GM18498 (cell line): ENCODE data around the gene PCDHGA7.
"Not testable (repeated sequence)": the region's sequence is repeated elsewhere in the genome, so short reads cannot be mapped to it uniquely, and the experiment has no call there.

Source experiments
- ATAC-seq: cut with Tn5 transposase; IDR thresholded peaks from one replicate; pipeline ENCODE4 v1.9.1; 2021; ENCODE audit warnings: mild to moderate bottlenecking, moderate library complexity; ENCODE audit not compliant: unreplicated experiment

The PCDHGA7 gene

GRCh38 chr5:141382469-141383294 is at the start of gene PCDHGA7:
Gene PCDHGA7 (plus strand): TSS chr5:141382742. CDS start chr5:141382900, 158 bp downstream.
- ATAC-seq, result no peak

GRCh38 chr5:141338538-141339306 is 43.8 kb upstream of the PCDHGA7 start, which contains the start of gene PCDHGA2:
Gene PCDHGA2 (plus strand): TSS chr5:141338760.
- no peak for ATAC-seq

GRCh38 chr5:141340781-141341354 is 41.7 kb upstream of the PCDHGA7 start:
- not testable (repeated sequence) for ATAC-seq

DNA sequence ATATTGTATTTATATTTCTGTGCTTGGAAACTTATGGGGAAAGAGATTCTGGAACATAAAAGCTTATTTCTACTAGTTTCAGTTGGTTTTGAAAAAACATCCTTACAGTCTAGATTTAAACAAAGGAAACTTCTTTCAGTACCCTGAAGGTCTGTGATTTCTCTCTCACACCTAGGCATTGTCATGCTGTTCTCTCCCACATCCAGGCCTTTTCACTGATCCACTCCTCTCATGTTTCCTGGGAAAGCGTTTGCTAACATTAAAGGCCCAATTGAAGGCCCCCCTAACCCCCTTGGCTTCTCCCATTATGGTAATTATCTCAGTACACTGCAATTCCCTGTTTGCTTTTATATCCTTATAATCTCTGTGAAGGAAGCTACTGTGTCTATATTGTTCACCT is 39.8 kb upstream of the PCDHGA7 start:
- no peak for ATAC-seq

- ATAC-seq, result no peak
These were observed 39.1 kb upstream of the PCDHGA7 start, which contains the start of gene PCDHGA3 for GRCh38 chr5:141343242-141343952. Gene PCDHGA3 (plus strand): TSS chr5:141343829. CDS start chr5:141344034, 205 bp downstream.

DNA sequence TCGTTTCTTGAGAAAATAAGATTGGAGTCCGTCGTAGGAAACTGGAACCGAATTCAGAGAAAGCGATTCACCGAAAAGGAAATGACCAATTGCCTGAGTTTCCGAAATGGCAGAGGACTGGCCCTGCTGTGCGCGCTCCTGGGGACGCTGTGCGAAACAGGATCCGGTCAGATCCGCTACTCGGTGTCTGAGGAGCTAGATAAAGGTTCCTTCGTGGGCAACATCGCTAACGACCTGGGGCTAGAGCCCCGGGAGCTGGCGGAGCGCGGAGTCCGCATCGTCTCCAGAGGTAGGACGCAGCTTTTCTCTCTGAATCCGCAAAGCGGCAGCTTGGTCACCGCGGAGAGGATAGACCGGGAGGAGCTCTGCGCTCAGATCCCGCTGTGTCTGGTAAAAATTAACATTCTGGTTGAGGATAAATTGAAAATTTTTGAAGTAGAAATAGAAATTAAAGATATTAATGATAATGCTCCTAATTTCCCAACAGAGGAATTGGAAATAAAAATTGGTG is 38.5 kb upstream of the PCDHGA7 start:
- ATAC-seq, result no peak

DNA sequence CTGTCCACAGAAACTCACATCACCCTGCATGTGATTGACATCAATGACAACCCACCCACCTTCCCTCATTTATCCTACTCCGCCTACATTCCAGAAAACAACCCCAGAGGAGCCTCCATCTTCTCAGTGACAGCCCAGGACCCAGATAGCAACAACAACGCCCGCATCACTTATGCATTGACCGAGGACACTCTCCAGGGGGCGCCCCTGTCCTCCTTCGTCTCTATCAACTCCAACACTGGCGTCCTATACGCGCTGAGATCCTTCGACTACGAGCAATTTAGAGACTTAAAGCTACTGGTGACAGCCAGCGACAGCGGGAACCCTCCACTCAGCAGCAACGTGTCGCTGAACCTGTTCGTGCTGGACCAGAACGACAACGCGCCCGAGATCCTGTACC is 37.2 kb upstream of the PCDHGA7 start:
- ATAC-seq, result no peak

- ATAC-seq, result not testable (repeated sequence)
These were observed 36.5 kb upstream of the PCDHGA7 start for GRCh38 chr5:141346017-141346416.

GRCh38 chr5:141349917-141350619 is 32.5 kb upstream of the PCDHGA7 start, which contains the start of gene PCDHGB1:
Gene PCDHGB1 (plus strand): TSS chr5:141350099. CDS start chr5:141350261, 162 bp downstream.
- no peak for ATAC-seq

DNA sequence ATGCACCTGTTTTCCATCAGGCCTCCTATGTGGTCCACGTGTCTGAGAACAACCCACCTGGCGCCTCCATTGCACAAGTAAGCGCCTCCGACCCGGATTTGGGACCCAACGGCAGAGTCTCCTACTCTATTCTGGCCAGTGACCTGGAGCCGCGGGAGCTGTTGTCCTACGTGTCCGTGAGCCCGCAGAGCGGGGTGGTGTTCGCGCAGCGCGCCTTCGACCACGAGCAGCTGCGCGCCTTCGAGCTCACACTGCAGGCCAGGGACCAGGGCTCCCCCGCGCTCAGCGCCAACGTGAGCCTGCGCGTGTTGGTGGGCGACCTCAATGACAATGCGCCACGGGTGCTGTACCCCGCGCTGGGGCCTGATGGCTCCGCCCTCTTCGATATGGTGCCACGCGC is 31.0 kb upstream of the PCDHGA7 start:
- ATAC-seq, result no peak

DNA sequence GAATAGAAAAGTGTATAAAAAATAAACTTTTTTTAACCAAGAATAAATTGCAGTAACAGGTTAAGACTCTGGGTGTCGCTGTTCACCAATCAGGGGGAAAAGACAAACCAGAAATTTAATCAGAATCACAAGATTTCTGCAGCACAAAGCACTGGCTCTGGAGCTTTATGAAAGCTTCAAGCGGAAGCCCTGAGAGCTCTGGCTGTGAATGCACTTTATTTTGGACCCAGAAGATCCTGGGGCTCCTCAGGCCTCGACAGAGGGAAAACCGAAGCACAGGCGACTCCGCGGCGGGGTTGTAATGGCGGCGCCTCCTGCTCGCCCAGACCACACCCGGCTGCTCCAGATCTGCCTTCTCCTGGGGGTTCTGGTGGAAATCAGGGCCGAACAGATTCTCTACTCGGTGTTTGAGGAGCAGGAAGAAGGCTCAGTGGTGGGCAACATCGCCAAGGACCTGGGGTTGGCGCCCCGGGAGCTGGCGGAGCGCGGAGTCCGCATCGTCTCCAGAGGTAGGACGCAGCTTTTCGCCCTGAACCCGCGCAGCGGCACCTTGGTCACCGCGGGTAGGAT is 27.6 kb upstream of the PCDHGA7 start, which contains the start of gene PCDHGA4:
Gene PCDHGA4 (plus strand): TSS at position 122 of the 570 bp plus-strand sequence. CDS start 87 bp downstream, at position 209.
- ATAC-seq, result no peak

DNA sequence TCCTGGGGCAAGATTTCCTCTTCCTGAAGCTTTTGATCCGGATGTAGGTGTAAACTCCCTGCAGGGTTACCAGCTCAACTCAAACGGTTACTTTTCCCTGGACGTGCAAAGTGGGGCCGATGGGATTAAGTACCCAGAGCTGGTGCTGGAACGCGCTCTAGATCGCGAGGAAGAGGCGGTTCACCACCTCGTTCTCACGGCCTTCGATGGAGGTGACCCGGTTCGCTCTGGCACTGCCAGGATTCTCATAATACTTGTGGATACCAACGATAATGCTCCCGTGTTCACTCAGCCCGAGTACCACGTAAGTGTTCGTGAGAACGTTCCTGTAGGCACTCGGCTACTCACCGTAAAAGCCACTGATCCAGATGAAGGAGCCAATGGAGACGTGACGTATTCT is 26.9 kb upstream of the PCDHGA7 start:
- no peak for ATAC-seq

DNA sequence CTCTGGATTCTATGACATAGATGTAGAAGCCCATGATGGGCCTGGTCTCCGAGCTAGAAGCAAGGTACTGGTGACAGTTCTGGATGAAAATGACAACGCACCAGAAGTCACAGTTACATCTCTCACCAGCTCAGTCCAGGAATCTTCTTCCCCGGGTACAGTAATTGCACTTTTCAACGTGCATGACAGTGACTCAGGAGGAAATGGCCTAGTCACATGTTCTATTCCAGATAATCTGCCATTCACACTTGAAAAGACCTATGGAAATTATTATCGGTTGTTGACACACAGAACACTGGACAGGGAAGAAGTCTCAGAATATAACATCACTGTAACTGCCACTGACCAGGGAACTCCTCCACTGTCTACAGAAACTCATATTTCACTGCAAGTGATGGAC is 26.4 kb upstream of the PCDHGA7 start:
- ATAC-seq, result no peak

DNA sequence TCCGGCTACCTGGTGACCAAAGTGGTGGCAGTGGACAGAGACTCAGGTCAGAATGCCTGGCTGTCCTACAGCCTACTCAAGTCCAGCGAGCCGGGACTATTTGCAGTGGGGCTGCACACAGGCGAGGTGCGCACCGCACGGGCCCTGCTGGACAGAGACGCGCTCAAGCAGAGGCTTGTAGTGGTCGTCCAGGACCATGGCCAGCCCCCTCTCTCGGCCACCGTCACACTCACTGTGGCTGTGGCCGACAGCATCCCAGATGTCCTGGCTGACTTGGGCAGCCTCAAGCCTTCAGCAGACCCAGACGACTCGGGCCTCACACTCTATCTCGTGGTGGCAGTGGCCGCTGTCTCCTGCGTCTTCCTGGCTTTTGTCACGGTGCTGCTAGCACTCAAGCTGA is 25.6 kb upstream of the PCDHGA7 start:
- no peak for ATAC-seq

GRCh38 chr5:141359790-141360426 is 22.6 kb upstream of the PCDHGA7 start, which contains the start of gene PCDHGB2:
Gene PCDHGB2 (plus strand): TSS chr5:141359994. CDS start chr5:141360136, 142 bp downstream.
- peak; percentile 66 for ATAC-seq

DNA sequence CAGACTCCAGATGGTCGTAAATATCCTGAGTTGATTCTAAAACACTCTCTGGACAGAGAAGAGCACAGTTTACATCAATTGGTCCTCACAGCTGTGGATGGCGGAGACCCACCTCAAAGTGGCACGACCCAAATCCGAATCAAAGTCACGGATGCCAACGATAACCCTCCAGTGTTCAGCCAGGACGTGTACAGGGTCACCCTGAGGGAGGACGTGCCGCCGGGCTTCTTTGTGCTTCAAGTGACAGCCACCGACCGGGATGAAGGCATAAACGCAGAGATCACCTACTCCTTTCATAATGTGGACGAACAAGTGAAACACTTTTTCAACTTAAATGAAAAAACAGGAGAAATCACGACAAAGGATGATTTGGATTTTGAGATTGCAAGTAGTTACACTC is 21.9 kb upstream of the PCDHGA7 start:
- ATAC-seq, result no peak

GRCh38 chr5:141362719-141363118 is 19.8 kb upstream of the PCDHGA7 start:
- ATAC-seq, result no peak

DNA sequence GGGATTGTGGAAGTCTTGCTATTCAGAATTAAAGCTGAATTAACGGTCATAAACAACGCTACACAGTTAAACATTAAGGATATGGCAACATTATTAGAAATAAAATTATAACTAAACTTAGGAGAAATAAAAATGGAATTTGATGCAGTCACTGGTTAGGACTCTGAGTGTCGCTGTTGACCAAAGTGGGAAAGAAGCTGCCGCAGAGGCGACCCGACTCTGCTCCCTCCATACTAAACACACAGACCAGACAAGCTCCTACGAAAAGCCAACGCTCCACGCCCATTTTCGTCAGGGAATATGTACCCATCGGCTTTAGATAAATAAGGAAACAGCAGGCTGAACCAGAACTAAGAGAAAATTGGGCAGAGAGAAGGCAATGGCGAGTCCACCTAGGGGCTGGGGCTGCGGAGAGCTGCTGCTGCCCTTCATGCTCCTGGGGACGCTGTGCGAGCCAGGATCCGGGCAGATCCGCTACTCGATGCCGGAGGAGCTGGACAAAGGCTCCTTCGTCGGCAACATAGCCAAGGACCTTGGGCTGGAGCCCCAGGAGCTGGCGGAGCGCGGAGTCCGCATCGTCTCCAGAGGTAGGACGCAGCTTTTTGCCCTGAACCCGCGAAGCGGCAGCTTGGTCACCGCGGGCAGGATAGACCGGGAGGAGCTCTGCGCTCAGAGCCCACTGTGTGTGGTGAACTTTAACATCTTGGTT is 18.4 kb upstream of the PCDHGA7 start, which contains the start of gene PCDHGA5:
Gene PCDHGA5 (plus strand): TSS at position 211 of the 709 bp plus-strand sequence. CDS start 169 bp downstream, at position 380.
- no peak for ATAC-seq
